ENCODE data around the gene DOP1A.

DNA sequence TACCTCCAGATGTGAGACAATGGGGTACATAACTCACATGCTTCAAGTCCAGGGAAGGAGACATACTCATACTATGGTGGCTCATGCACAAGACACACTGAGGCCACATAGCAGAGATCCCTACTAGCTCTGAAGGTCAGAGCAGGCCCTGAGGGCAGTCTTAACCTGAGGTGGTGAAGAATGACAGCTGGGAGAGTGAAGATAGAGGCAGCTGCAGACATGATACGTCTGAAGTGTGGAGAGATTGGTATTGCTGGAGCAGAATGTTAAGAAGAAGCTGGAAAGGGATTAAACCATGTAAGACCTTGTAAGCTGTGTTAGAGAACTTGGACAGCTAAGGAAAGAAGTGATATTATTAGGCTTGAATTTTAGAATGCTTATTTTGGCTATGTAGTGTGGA, 92.7 kb downstream of the DOP1A start:
- TF ChIP-seq ZNF274 (IDR thresholded peaks at IDR 0.05; ENCODE audit: low read depth, low read length), result no peak
- TF ChIP-seq SUZ12 (IDR thresholded peaks at IDR 0.05; ENCODE audit: extremely low read depth, insufficient read depth, insufficient read length), result no peak
